HG02798 (cell line): ENCODE results near the gene HSPA1L.
"Not testable (repeated sequence)": the region's sequence is repeated elsewhere in the genome, so short reads cannot be mapped to it uniquely, and the experiment has no call there.

Experiments used
- ATAC-seq: cut with Tn5 transposase; IDR thresholded peaks from one replicate; pipeline ENCODE4 v1.9.1; 2021; ENCODE audit warnings: mild to moderate bottlenecking; ENCODE audit not compliant: unreplicated experiment, poor library complexity

Gene HSPA1L

GRCh38 chr6:31815025-31815838 is at the start of gene HSPA1L, which contains the start of gene HSPA1A:
HSPA1L (minus strand) TSS chr6:31815283; CDS start chr6:31811972, 3,311 bp downstream.
HSPA1A (plus strand) TSS chr6:31815543; CDS start chr6:31815757, 214 bp downstream.
- ATAC-seq, result peak; percentile 50

GRCh38 chr6:31864818-31865204 is 49.7 kb upstream of the HSPA1L start:
- ATAC-seq, result no peak

GRCh38 chr6:31864123-31864562 is 49.1 kb upstream of the HSPA1L start:
- not testable (repeated sequence) for ATAC-seq

DNA sequence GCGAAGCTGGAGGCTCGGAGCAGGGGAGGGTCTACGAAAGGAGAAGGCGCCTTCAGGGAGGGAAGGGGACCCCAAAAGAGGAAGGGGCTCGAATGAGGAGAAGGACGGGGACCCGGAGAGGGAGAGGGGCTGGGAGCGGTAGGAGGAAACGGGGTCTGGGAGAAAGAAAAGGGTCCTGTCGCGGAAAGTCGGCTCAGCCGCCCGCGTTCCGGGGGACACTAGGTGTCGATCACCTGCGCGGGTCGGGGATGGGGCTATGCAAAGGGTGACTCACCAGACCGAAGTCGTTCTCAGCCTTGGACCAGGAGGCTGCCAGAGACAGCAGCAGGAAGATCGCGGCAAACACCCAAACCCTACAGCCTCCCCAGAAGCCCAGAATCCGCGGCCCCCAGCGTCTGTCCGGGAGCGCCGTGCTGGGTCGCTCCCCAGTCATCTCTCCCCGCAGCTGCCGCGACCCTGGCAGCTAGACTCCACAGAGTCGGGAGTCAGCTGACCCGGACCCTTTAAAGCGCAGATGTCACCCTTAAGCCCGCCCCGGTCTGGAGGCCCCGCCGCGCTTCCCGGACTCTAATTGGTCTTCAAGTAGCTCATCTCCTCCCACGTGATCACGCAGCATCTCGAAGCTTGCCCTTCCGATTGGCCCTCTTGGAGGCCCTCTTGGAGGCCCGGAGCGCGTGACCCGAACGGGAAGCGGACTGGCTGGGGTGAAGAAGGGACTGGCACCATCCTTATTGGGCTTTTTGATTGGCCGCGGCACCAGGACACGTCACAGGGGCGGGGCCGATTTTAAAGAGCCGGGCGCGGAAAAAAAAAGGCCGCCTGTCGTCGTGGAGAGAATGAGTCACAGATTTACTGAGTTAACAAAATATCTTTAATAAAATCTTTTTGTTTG is 47.5 kb upstream of the HSPA1L start, which contains the start of gene NEU1:
NEU1 (minus strand) TSS at position 478 of the 892 bp plus-strand sequence; CDS start at position 433, 45 bp downstream.
- ATAC-seq, result peak; percentile 95

DNA sequence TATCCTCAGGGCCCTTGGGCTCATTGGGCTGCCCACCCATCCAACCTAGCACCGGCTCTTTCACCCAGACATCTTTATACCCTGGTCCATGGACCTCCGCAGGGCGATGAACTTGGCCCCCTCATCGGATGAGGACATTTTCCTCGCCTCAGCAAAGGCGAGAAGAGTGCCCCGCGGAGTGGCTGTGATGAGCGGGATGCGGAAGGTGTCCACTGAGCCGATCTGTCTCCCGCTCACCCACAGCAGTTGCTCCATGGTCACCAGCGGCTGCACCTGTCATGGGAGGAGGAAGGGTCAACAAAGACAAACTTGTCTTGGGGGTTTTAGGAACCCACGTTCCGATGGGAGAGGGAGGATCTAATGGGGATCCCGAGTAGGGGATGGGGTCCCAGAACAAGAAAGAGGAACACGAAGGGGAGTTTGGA is 46.8 kb upstream of the HSPA1L start:
- ATAC-seq, result no peak

- no peak for ATAC-seq
These were observed 46.1 kb upstream of the HSPA1L start for GRCh38 chr6:31861150-31861549.

DNA sequence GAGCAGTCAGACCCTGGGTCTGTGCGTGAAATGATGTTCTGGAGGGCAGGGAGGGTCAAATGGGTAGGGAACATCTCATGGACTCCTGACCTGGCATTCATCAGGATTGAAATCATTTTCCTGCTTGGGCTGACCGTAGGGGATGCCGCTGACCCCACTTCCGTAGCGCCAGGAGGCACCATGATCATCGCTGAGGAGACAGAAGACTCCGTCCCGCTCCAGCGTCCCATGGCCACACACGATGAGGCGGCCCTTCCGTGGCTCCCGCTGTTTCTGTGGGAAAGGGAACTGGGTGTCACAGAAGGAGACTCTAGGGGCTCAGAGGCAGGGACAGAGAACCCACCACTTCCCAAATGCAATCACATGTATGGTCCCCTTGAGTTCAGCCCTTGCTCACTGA is 45.3 kb upstream of the HSPA1L start:
- ATAC-seq, result no peak

GRCh38 chr6:31859923-31860322 is 44.8 kb upstream of the HSPA1L start:
- no peak for ATAC-seq

DNA sequence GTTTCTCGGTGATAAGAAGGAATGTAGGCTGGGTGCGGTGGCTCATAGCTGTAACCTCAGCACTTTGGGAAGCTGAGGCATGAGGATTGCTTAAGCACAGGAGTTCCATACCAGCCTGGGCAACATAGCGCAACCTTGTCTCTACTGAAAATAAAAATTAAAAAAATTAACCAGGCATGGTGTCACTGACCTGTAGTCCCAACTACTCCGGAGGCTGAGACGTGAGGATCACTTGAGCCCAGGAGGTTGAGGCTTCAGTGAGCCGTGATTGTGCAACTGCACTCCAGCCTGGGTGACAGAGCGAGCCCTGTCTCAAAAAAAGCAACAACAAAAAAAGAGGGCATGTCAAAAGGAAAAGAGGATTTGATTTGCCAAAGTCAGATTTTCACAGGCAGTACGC is 43.6 kb upstream of the HSPA1L start:
- no peak for ATAC-seq

GRCh38 chr6:31857774-31858173 is 42.7 kb upstream of the HSPA1L start:
- ATAC-seq, result not testable (repeated sequence)

DNA sequence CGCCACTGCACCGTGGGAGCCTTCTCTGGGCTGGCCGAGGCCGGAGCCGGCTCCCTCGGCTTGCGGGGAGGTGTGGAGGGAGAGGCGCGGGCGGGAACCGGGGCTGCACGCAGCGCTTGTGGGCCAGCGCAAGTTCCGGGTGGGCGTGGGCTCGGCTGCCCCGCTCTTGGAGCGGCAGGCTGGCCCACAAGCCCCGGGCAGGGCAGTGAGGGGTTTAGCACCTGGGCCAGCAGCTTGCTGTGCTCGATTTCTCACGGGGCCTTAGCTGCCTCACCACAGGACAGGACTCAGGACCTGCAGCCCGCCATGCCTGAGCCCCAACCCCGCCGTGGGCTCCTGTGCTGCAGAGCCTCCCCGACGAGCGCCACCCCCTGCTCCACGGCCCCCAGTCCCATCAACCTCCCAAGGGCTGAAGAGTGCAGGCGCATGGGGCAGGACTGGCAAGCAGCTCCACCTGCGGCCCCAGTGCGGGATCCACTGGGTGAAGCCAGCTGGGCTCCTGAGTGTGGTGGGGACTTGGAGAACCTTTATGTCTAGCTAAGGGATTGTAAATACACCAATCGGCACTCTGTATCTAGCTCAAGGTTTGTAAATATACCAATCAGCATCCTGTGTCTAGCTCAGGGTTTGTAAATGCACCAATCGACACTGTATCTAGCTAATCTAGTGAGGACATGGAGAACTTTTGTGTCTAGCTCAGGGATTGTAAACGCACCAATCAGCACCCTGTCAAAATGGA is 37.1 kb upstream of the HSPA1L start:
- ATAC-seq, result not testable (repeated sequence)

DNA sequence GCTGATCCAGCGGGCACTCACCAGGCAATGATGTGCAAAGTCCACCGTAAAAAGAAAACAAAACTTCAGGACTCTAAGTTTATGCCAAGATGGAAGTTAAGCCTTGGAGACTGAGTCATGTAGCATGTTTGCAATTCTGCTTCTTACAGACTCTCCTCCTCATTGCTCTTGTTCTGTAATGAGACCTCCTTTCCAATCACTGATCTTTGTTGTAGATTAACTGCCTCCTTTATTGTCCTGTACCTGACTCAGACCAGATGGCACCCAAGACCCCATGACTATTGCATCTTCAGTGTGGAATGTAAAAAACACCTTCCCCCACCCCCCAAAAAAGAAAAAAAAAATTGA is 36.4 kb upstream of the HSPA1L start:
- ATAC-seq, result no peak

DNA sequence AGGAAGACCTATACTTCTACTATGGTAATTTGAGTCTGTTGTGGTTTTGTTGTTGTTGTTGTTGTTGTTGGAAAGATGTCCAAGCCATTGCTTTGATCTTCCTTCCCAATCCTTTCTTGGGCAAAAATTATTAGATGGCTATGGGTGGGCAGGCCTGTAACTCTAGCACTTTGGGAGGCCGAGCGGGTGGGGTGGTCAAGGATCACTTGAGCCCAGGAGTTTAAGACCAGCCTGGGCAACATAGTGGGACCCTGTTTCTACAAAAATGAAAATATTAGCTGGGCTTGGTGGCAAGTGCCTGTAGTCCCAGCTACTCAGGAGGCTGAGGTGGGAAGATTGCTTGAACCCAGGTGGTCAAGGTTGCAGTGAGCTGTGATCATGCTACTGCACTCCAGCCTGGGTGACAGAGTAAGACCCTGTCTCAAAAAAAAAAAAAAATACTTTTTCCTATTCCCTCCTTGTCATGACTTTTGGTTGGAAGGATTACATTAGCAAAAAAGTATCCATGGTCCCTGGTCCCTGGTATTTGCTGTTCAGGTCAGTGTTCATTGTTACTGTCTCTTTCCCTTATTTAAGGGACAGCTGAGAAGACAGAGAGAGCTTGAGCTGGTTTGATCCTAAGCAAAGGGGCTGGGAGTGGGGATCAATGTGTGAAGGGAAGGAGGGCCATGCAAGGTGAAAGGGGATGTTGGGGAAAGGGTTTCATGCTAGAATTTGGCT is 35.8 kb upstream of the HSPA1L start:
- no peak for ATAC-seq

DNA sequence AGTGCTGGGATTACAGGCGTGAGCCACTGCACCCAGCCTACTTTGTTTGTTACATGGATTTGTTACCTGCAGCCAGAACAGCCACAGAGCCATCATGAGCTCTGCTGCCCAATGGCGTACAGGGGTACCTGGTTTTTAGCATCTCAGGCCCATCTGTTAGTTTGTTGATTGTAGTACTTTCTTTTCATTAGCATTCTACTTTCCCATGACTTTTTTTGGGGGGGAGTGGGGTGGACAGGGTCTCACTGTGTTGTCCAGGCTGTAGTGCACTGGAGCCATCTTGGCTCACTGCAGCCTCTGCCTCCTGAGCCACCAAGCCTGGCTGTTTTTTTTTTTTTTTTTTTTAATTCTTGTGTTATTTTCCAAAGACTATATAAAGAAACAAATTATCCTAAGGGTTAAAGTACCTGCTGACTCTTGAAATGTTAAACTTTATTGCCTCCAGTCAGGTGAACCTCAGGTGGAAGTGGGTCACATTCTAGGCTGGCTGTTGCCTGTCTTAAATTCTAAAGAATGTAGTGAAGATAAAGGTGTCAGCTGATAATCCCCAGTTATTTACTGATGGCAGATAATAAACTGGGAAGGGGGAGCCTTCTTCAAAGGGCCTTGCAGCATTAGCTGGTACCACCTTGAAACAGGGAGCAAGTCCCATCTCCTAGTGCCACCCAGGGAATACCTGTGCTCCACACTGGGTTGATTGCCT is 32.3 kb upstream of the HSPA1L start:
- no peak for ATAC-seq

DNA sequence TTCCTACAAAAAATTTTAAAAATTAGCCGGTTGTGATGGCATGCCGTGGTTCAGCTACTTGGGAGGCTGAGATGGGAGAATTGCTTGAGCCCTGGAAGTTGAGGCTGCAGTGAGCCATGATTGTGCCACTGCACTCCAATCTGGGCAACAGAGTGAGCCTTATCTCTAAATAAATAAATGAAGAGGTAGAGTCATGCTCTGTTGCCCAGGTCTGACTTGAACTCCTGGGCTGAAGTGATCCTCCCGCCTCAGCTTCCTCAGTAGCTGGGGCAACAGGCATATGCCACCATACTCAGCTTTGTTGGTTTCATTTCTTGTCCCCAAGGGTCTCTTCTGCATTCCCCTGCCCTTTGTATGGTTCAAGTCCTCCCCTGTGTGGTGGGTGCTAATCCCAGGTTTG is 29.4 kb upstream of the HSPA1L start:
- ATAC-seq, result no peak

DNA sequence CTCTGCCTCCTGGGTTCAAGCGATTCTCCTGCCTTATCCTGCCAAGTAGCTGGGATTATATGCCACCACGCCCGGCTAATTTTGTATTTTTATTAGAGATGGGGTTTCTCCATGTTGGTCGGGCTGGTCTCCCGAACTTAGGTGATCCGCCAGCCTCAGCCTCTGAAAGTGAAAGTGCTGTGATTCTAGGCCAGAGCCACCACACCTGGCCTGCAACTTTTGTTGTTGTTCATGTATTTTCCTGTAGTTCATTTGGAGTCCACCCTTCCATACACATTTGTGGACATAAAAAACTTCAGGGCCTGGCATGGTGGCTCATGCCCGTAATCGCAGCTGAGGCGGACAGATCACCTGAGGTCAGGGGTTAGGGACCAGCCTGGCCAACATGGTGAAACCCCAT is 27.0 kb upstream of the HSPA1L start:
- ATAC-seq, result no peak

GRCh38 chr6:31839779-31840126 is 24.7 kb upstream of the HSPA1L start:
- not testable (repeated sequence) for ATAC-seq

GRCh38 chr6:31838968-31839367 is 23.9 kb upstream of the HSPA1L start:
- no peak for ATAC-seq

GRCh38 chr6:31838114-31838553 is 23.1 kb upstream of the HSPA1L start:
- ATAC-seq, result not testable (repeated sequence)
